HCT116 (cell line): ENCODE results near the gene ITGB6. TPM values are rescaled to one million over a fixed set of nuclear protein-coding genes. Genes with fewer than 3 reads are reported as not detected.

Experiments used
- ATAC-seq: fragments of 200-7000 bp; cut with Tn5 transposase; 2 replicates; pipeline ENCODE4 v1.9.1; 2020; ENCODE audit warnings: mild to moderate bottlenecking, moderate library complexity
- BruUV-seq: library from RNA; stranded (reverse); fragments of 400-500 nt; replicated peaks from 2 replicates; lab custom pipeline; 2021; lab: Mats Ljungman, UMichigan
- CTCF ChIA-PET: fragments of 300-600 bp; sonication (Branson Sonifier 250); formaldehyde crosslinking; loops from one replicate; lab custom pipeline; 2021; ENCODE audit warnings: antibody characterized with exemption; lab: Charles Lee
- POLR2A ChIA-PET: fragments of 300-600, 350-600 bp; sonication (Branson Sonifier 250); formaldehyde crosslinking; loops from one replicate; lab custom pipeline; 2021; ENCODE audit warnings: antibody characterized with exemption; lab: Charles Lee
- RAD21 ChIA-PET, 2 experiments: fragments of 300-600 bp; sonication (Branson Sonifier 250); formaldehyde crosslinking; loops; one replicate each; lab custom pipeline; 2023; ENCODE audit warnings: low total read pairs in 2 of 2; ENCODE audit not compliant: uncharacterized antibody in 2 of 2, unreplicated experiment in 2 of 2, low non-redundant PET in 1 of 2; lab: Charles Lee
- DNase-seq: peaks from one replicate; pipeline ENCODE4 v3.0.0-alpha.2; 2010; ENCODE audit warnings: low read depth, low spot score
- H2AFZ ChIP-seq: fragments of 200-600 bp; shearing (Covaris generic), sonication (generic); 2 replicates; pipeline ENCODE4 v1.6.1; 2017; ENCODE audit warnings: low read depth, mixed run types, mixed read lengths, antibody characterized with exemption, low read length; ENCODE audit not compliant: poor library complexity, severe bottlenecking
- H3K27ac ChIP-seq: 2 replicates; pipeline ENCODE4 v1.5.1; 2012; ENCODE audit warnings: low read depth, low read length
- H3K27me3 ChIP-seq: fragments of 200-600 bp; sonication (generic); 2 replicates; pipeline ENCODE4 v1.6.1; 2016; ENCODE audit warnings: mixed run types, low read length, mixed read lengths; ENCODE audit not compliant: insufficient read depth
- H3K36me3 ChIP-seq, 2 experiments: fragments of 200-500 bp in 1 of 2; fragments of 200-600 bp in 1 of 2; sonication (Bioruptor generic) in 1 of 2; sonication (generic) in 1 of 2; 2 replicates each; pipeline versions ENCODE4 v1.5.1 to v1.6.1; 2014 to 2016; ENCODE audit warnings: low read length in 2 of 2, inconsistent platforms in 1 of 2, mixed read lengths in 1 of 2, mixed run types in 1 of 2; ENCODE audit not compliant: insufficient read depth in 2 of 2, control insufficient read depth in 1 of 2
- H3K4me1 ChIP-seq, 2 experiments: fragments of 200-600 bp in 1 of 2; sonication (generic) in 1 of 2; 2 replicates each; pipeline versions ENCODE4 v1.5.1 to v1.6.1; 2012 to 2017; ENCODE audit warnings: low read length in 2 of 2, inconsistent platforms in 1 of 2, mild to moderate bottlenecking in 1 of 2, mixed read lengths in 1 of 2, mixed run types in 1 of 2, moderate library complexity in 1 of 2; ENCODE audit not compliant: insufficient read depth in 2 of 2, control insufficient read depth in 1 of 2
- H3K4me2 ChIP-seq: fragments of 200-600 bp; sonication (generic); 2 replicates; pipeline ENCODE4 v1.6.1; 2017; ENCODE audit warnings: mixed run types, low read length, mixed read lengths
- H3K4me3 ChIP-seq, 2 experiments: fragments of 200-600 bp in 1 of 2; sonication (generic) in 1 of 2; replicated peaks in 1 of 2; 2 replicates each; pipeline ENCODE4 v1.5.1; 2011 to 2016; ENCODE audit warnings: low read length in 2 of 2, control low read depth in 1 of 2, low read depth in 1 of 2, mild to moderate bottlenecking in 1 of 2, mixed read lengths in 1 of 2, mixed run types in 1 of 2
- H3K79me2 ChIP-seq: fragments of 200-600 bp; sonication (generic); 2 replicates; pipeline ENCODE4 v1.6.1; 2017; ENCODE audit warnings: mild to moderate bottlenecking, mixed run types, low read length, moderate library complexity, mixed read lengths; ENCODE audit not compliant: insufficient read depth
- H3K9ac ChIP-seq: fragments of 200-600 bp; sonication (generic); 2 replicates; pipeline ENCODE4 v1.6.1; 2016; ENCODE audit warnings: low read length, mixed read lengths
- H3K9me2 ChIP-seq: fragments of 200-600 bp; sonication (generic), shearing (Covaris generic); 2 replicates; pipeline ENCODE4 v1.6.1; 2017; ENCODE audit warnings: mixed run types, mild to moderate bottlenecking, moderate library complexity; ENCODE audit not compliant: insufficient read depth
- H3K9me3 ChIP-seq, 2 experiments: fragments of 200-500 bp in 1 of 2; fragments of 200-600 bp in 1 of 2; sonication (Bioruptor generic) in 1 of 2; sonication (generic) in 1 of 2; 2 replicates each; pipeline ENCODE4 v1.6.1; 2014 to 2017; ENCODE audit warnings: low read length in 2 of 2, mixed read lengths in 2 of 2, inconsistent platforms in 1 of 2, low read depth in 1 of 2, mild to moderate bottlenecking in 1 of 2, mixed run types in 1 of 2, moderate library complexity in 1 of 2; ENCODE audit not compliant: control insufficient read depth in 1 of 2, insufficient read depth in 1 of 2
- H4K20me1 ChIP-seq: fragments of 200-600 bp; sonication (generic), shearing (Covaris generic); 2 replicates; pipeline ENCODE4 v1.6.1; 2017; ENCODE audit warnings: mixed run types, mild to moderate bottlenecking, moderate library complexity; ENCODE audit not compliant: insufficient read depth
- EGR1 ChIP-seq: IDR thresholded peaks from 2 replicates; pipeline ENCODE4 v1.6.1; 2012; ENCODE audit warnings: low read depth
- EZH2phosphoT487 ChIP-seq: fragments of 200-600 bp; IDR thresholded peaks from 2 replicates; pipeline ENCODE4 v1.6.1; 2018; ENCODE audit warnings: antibody characterized with exemption, borderline replicate concordance
- FOSL1 ChIP-seq: IDR thresholded peaks from 2 replicates; pipeline ENCODE4 v1.6.1; 2012; ENCODE audit warnings: low read depth
- POLR2A ChIP-seq: IDR thresholded peaks from 2 replicates; pipeline ENCODE4 v1.7.0; 2011; ENCODE audit warnings: borderline replicate concordance; ENCODE audit not compliant: insufficient read depth, insufficient read length; ENCODE audit errors: extremely low read depth
- RAD21 ChIP-seq: IDR thresholded peaks from 2 replicates; pipeline ENCODE4 v1.6.1; 2012; ENCODE audit warnings: low read depth, mild to moderate bottlenecking
- TCF7L2 ChIP-seq: IDR thresholded peaks from 2 replicates; pipeline ENCODE4 v1.7.0; 2011; ENCODE audit warnings: borderline replicate concordance, inconsistent platforms; ENCODE audit not compliant: insufficient read depth, insufficient read length; ENCODE audit errors: extremely low read depth
- ZBTB33 ChIP-seq: IDR thresholded peaks from 2 replicates; pipeline ENCODE4 v1.6.1; 2011; ENCODE audit warnings: mild to moderate bottlenecking, low read length, moderate library complexity; ENCODE audit not compliant: insufficient replicate concordance; ENCODE audit errors: extremely low read depth
- ZFX ChIP-seq: fragments of 450-650 bp; IDR thresholded peaks from 2 replicates; pipeline ENCODE4 v1.6.1; 2017
- intact Hi-C: fragments of 100-400 bp; cut with micrococcal nuclease; formaldehyde crosslinking; loops from 2 replicates; pipeline ENCODE4 v1.10.0; 2022
- total RNA-seq: library from RNA; stranded (reverse); gene quantifications from one replicate; pipeline ENCODE4 v1.2.1, GENCODE V29; 2021; ENCODE audit not compliant: unreplicated experiment
- TF ChIP-seq, protein P1 (sequence below): IDR thresholded peaks from 2 replicates; pipeline ENCODE4 v1.6.1; 2012

ITGB6 gene
- total RNA-seq, 1 experiment from 2014 or later = 0.12 TPM

GRCh38 chr2:160075171-160075570, 124.9 kb downstream of the ITGB6 start:
- ChIA-PET RAD21 (no interaction called here), CTCF (interaction anchor here (1.5 kb wide), 1 partner anchor 35 kb away, joined by 4 read pairs; no protein-coding TSS in a partner anchor), POLR2A (no interaction called here)
- Histone ChIP-seq H3K4me2 (no peak overlapping the region), H3K4me1 (no peaks in the 10 kb centered on the region), H3K4me3 (no peak overlapping the region), H3K9me2 (no peaks in the 10 kb centered on the region), H3K9ac (no peak overlapping the region), H4K20me1 (no peaks in the 10 kb centered on the region), H3K27me3 (no peaks in the 10 kb centered on the region), H3K79me2 (no peaks in the 10 kb centered on the region), H2AFZ (no peak overlapping the region), H3K36me3 (no peaks in the 10 kb centered on the region), H3K9me3 (no peaks in the 10 kb centered on the region), H3K27ac (no peak overlapping the region)
- intact Hi-C loops = no loop called here
- BruUV-seq = no TSS peak
- no peak for DNase-seq
- no peak for TF ChIP-seq EGR1
- no peak for TF ChIP-seq RAD21
- no peak for TF ChIP-seq FOSL1
- TF ChIP-seq ZFX = no peak
- no peak for TF ChIP-seq POLR2A
- TF ChIP-seq TCF7L2 = no peak
- TF ChIP-seq EZH2phosphoT487 = no peak
- TF ChIP-seq, protein P1, sequence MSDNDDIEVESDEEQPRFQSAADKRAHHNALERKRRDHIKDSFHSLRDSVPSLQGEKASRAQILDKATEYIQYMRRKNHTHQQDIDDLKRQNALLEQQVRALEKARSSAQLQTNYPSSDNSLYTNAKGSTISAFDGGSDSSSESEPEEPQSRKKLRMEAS = no peak
- TF ChIP-seq ZBTB33 = no peak
- no peak for ATAC-seq
